Stimulated activated CD8-positive, alpha-beta memory T cell treated with anti-CD3 and anti-CD28 coated beads, Interleukin-15, amount 100 ng/mL, for 4 hours (primary cell): Measurements from ENCODE around the gene OSBPL3.

ENCODE experiments used
- DNase-seq, 2 donors: peaks; one replicate each; pipeline ENCODE4 v3.0.0-alpha.2; 2020; ENCODE audit warnings: low read depth in 2 of 2

The OSBPL3 gene

GRCh38 chr7:24760968-24761367 lies 219.0 kb downstream of the OSBPL3 start:
- no peak for DNase-seq

- no peak for DNase-seq
Measured at GRCh38 chr7:24757353-24758275, 222.4 kb downstream of the OSBPL3 start, which contains the start of gene GSDME. TSS of gene GSDME (minus strand) at chr7:24757464. CDS start at chr7:24749774, 7,690 bp downstream.

- no peak for DNase-seq
Measured at GRCh38 chr7:24756545-24757352, 223.2 kb downstream of the OSBPL3 start.

- DNase-seq: no peak
Measured at GRCh38 chr7:24755541-24756407, 224.2 kb downstream of the OSBPL3 start.

DNA sequence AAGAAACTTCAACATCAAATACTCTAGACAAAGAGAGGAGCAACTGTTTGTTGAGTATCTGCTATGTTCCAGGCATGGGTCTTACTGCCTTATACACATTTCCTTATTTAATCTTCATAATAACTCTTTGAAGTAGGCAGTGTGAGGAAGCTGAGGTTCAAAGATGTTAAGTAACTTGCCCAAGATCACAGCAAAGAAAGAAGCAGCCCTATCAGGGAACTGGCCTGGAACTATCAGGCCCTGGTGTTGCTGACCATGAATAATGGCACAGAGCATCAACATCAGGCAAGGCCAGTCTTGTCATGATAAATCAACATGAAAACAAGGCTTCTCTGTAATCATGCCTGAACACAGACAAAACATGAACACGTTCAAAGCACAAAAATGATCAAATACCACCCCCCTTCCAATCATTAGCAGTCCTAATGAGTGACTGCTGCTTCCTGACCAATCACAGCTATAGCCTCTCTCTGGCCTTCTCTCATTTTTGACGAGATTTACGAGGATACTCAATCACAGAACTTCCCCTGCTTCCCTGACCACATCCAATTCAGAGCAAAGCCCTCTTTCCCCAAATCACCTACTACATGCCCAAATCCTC lies 225.0 kb downstream of the OSBPL3 start:
- DNase-seq: no peak

GRCh38 chr7:24752073-24752800 lies 227.7 kb downstream of the OSBPL3 start:
- DNase-seq: no peak

DNA sequence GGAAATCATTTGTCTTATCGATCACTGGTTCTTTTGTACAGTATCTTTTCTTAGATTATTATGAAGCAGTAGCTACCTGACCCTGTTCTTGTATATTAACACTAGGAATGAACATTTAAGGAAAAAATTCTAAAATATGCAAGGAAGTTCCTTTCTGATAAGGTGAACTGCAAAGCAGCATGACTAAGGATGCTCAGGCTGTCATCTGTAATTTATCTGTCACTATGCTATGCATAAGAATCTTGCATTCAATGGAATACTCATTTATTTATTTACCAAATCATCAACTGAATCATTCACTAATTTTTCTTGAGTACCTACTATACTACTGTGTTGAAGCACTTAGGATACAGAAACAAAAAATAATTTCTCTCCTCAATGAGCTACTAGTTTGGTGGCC lies 228.5 kb downstream of the OSBPL3 start:
- DNase-seq: no peak

- DNase-seq: no peak
Measured at GRCh38 chr7:24750441-24751055, 229.4 kb downstream of the OSBPL3 start.

GRCh38 chr7:24748521-24748920 lies 231.5 kb downstream of the OSBPL3 start:
- no peak for DNase-seq
